Ovary (tissue), 3 donors: ENCODE results near the gene GFRA1.

Experiments used
- CTCF ChIP-seq, 3 donors: fragments of 450-650 bp in 2 of 3; fragments of 200-600 bp in 1 of 3; IDR thresholded peaks; one replicate each; pipeline versions ENCODE4 v1.5.1 to v1.8.0; 2016 to 2022; ENCODE audit warnings: antibody characterized with exemption in 3 of 3, mild to moderate bottlenecking in 1 of 3
- POLR2A ChIP-seq: fragments of 450-650 bp; IDR thresholded peaks from one replicate; pipeline ENCODE4 v1.6.1; 2017; ENCODE audit warnings: antibody characterized with exemption, mild to moderate bottlenecking, moderate library complexity
- donor health status: DM: no; HTN: no; CAD: no.

- TF ChIP-seq CTCF (IDR thresholded peaks at IDR 0.05) = no peak
- no peak for TF ChIP-seq POLR2A
Measured at GRCh38 chr10:116125180-116125579, 147.8 kb downstream of the GFRA1 start.
